ENCODE measurements around the gene NIM1K.
"Not testable (repeated sequence)": the region's sequence is repeated elsewhere in the genome, so short reads cannot be mapped to it uniquely, and the experiment has no call there.

The NIM1K gene

GRCh38 chr5:43287493-43287892 is 95.5 kb downstream of the NIM1K start:
- no peak for DNase-seq

DNA sequence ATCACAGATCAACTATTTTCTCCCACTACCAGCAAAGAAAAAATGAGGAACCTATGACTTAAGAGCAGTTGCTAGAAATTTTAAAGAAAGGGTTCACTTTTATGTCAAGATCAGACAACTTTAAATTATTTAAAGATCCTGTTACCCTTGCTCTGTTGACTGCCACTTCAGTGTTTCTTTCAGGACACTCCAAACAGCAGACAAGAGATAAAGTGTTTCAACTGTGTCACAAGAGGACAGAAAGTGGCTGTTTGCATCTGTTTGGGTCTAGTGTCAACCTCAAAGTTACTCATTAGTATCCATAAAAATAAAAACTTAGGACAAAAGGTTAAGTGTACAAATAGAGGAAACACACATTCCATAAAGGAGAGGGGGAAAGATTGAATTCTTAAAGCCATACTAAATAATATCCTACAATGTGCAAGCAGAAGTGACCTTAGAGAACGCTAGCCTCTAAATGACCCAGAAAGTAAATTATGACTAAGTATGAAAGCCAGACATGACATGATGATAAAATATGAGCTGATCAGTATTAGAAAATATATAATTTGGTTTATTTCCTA is 96.3 kb downstream of the NIM1K start:
- DNase-seq, result no peak

DNA sequence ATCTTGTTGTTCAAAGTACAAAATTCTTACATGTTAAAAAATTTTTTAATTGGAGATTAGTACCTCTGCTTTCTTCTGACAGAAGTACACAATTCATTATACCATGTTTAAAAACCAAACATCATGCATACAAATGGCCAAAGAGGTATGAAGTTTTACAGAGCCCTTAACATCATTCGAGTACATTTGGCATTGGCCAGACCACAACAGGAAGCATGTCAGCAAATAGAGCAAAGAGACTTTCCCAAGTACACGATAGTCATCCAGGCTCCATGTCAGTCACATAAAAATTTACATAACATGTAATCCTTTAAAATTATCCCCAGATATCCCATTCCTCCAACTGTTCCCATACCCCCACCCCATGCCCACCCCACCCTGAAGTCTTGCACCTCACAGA is 98.7 kb downstream of the NIM1K start:
- no peak for DNase-seq

DNA sequence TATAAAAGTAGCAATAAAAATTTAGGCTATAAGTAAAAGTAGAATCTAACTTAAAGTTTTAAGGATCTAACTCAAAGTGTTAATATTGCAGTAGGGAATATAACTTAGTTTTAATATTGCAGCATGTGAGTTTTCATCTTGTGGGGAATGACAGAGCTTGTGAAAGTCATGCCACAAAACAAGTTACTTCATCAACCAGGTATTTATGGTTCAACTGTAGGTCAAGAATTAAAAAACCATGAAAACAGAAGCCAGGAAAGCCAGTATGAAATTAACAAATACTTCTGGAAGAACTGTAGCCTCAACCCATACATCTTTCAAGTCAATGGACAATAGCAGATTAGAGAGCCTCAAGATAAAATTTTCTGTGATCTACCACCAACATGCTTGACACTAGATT is 102.2 kb downstream of the NIM1K start:
- DNase-seq, result no peak

DNA sequence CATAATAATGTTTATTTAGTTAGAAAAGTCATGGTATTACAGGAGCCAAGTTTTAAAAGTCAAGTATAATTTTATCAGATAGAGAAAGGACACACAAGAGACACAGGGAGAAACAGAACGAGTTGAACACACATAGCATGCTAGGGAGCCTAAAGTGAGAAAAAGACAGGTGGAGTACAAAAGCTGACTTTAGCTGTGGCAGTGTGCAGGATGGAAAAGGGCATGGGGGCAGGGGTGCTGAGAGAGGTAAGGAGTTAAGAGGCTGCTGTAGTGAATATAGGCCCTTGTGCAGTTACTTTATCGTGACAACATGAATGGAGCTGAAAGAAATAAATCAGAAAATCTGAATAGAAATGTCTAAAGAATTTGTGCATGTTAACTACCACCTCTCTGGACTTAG is 103.2 kb downstream of the NIM1K start:
- DNase-seq, result no peak

DNA sequence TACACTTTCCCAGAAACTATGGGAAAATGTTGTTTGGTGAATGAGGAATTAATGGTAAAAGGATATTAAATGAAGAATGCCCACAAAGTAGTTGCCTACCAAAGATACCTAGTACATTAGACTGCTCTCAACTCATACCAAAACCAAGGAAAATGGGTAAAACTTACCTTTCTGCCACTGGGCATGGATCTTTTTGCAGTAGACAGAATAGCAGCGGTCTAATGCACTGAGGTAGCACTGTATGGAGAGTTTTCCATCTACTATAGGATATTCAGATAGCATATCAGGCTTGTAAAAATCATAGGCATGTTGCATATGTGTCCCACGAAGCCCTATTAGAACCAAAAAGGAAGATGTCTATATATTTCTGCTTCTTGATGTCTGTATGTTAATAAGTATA is 104.8 kb downstream of the NIM1K start:
- DNase-seq, result no peak

DNA sequence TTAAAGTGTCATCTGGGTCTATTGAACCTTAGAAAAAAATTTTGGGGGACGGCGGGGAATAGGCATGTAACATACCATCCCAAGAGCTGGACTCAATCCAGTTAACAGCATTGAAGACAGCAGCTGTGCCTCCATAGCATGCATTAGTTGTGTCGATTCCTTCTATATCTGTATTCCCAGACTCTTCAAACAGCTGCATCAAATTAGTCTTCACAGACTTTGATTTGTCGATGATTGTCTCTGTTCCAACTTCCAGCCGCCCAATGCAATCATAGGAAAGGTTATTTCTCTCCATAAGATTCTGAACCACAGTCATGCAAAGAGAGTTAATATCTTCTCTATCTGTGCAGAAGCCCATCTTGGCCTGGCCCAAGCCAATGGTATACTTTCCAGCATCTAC is 106.4 kb downstream of the NIM1K start:
- no peak for DNase-seq

DNA sequence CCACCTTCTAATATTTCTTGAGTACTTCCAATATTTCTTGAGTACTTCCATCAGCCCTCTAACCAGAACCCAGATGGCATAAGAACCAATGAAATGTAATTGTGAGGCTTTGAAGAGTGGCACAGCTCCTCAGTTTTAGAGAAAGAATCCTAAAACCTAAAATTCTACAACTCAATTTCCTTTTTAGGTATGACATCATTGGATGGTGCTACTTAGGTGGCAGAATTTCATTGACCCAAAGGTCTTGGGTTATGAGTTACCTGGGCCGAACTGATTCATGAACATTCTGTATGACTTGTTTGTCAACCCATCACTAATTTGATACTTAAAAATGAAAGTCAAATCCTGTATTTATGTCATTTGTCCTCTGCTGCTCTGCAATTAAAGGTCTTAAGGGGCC is 108.1 kb downstream of the NIM1K start:
- no peak for DNase-seq

- no peak for DNase-seq
These were observed 109.6 kb downstream of the NIM1K start for GRCh38 chr5:43301653-43302091.

GRCh38 chr5:43302481-43302880 is 110.5 kb downstream of the NIM1K start:
- DNase-seq, result no peak

GRCh38 chr5:43303242-43303641 is 111.2 kb downstream of the NIM1K start:
- DNase-seq, result no peak

DNA sequence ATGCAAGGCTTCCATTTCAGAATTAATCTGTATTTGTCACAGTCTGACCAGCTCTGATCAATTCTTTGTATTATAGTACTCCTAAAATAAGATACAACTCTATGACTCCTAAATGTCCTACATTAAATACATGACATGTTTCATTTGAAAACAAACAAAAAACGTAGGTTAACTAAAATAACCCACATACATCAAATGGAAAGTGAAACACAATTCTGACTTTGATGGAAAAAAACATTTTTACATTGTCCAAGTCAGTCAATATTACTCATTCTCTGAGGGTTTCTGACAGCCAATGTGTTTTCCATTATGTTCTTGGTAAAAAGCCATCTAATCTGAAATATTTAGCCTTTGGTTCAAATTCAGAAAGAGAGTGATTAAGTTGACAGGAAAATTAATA is 112.5 kb downstream of the NIM1K start:
- DNase-seq, result no peak

DNA sequence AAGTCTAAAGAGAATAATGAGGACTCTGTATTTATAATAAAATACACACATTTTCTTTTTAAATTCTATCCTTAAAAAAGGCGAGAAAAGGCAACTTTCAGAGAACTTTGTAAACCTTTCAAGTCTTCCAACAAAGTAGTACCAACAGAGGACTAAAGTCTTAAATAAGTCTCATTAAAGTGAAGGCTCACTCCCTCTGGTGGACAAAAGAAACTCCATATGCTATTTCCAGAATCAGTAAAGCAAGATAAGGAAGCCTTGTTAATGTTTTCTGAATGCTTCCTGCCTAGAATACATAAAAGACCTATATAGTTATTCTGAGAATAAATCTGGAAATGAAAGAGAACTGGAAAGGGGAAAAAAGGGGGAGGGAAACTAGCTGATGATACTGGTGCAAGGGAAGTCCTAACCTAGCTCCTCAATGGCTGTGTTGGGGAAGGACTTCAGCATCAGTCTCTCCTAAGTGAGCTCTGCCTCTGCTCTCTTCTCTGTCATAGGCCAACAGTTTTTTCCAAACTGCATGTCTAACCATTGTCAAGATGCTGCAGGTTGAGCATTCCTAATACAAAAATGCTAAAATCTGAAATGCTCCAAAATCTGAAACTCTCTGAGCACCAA is 114.0 kb downstream of the NIM1K start:
- DNase-seq, result no peak

- not testable (repeated sequence) for DNase-seq
These were observed 114.9 kb downstream of the NIM1K start for GRCh38 chr5:43306954-43307353.

GRCh38 chr5:43309122-43309521 is 117.1 kb downstream of the NIM1K start:
- no peak for DNase-seq

DNA sequence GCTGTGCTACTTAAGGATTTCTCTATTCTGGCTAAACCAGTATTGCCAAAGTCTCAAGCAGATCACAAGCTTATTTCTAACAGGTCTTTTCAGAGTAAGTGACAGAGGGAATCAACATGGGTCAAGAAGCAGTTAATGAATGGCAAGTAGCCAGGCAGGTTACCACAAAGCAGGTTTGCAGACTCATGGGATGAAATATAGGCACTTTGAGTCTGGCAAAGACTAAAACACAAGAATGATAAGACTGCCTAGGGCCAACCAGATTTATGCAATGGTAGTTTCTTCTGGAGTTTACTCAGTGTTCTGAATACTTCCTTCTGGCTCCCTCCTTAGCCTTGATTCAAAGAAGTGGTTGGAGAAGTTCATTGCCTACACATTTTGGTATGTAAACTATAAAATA is 117.6 kb downstream of the NIM1K start:
- no peak for DNase-seq

GRCh38 chr5:43312076-43312661 is 120.1 kb downstream of the NIM1K start:
- no peak for DNase-seq

GRCh38 chr5:43312699-43313034 is 120.6 kb downstream of the NIM1K start:
- no peak for DNase-seq

- peak; percentile 98 for DNase-seq
These were observed 121.2 kb downstream of the NIM1K start, which contains the start of gene HMGCS1 for GRCh38 chr5:43313035-43313853. Gene HMGCS1, minus strand, starts transcription at chr5:43313412. Its CDS starts 14,447 bp downstream, at chr5:43298965.

- no peak for DNase-seq
These were observed 121.9 kb downstream of the NIM1K start for GRCh38 chr5:43313854-43314457.

DNA sequence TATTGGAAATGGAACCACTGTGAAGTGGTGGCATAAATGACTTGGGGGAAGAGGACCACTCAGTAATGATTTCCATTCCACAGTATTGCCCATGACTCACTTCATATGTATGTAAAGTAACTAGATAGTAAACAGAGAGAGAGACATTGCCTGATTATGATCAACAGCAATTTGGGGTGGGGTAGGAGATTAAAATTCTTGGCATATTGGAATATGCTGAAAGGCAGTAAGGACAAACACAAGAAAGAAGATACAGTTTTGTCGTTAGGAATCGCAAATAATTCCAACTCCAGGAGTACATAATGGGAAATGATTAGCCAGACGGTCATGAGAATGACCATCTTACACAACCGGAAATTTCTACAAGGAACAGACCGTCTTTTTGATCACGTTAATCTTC is 122.7 kb downstream of the NIM1K start:
- no peak for DNase-seq

DNA sequence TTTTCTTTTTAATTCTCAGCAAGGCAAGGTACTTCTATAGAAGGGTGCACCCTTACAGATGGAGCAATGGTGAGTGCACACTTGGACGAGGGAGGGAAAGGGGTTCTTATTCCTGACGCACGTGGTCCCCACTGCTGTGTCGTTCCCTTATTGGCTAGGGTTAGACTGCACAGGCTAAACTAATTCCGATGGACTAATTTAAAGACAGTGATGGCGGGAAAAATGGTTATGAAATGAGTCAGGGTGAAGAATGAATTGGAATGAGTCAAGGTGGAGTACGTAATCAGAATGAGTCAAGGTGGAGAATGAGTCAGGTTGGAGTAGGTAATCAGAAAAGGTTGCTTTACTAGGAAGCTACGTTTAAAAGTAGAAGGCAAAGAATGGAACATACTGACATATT is 123.2 kb downstream of the NIM1K start:
- no peak for DNase-seq

GRCh38 chr5:43315682-43316081 is 123.7 kb downstream of the NIM1K start:
- DNase-seq, result no peak

DNA sequence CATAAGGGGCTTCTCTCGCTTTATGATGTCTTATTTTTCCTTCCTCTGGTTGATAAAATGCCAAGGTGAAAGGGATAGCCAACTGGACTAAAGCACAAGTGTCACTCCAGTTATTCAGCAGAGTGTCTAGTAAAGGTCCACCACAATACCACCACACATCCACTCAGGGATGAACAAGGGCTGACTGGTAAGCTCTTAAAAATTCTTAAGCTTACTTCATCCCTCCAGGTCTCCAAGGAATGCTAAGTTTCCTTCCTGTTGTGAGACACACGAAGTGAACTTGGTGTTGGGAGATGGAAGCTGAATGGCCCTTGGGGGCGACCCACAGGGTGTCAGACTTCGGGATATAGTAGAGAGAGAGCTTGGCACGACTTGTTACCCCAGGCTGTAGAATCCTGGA is 124.4 kb downstream of the NIM1K start:
- no peak for DNase-seq

Data from activated CD4-positive, alpha-beta T cell treated with anti-CD3 and anti-CD28 coated beads, Interleukin-2, amount 50 U/mL, for 1 hour (primary cell).